Left lung (tissue), 10 donors: ENCODE measurements around the gene ETV6. TPM values are rescaled to one million over a fixed set of nuclear protein-coding genes. Genes with fewer than 3 reads are reported as not detected.
A peak's percentile ranks its signal among the peaks of the same experiment; 100 is the strongest.

Source experiments
- ATAC-seq: fragments of 200-7000 bp; cut with Tn5 transposase; one replicate; pipeline ENCODE4 v1.9.1; 2020; ENCODE audit warnings: moderate library complexity
- DNase-seq, 4 donors: peaks; one replicate each; pipeline ENCODE4 v3.0.0-alpha.2; 2013 to 2020
- H3K27ac ChIP-seq, 2 donors: fragments of 200-600 bp; sonication (generic) in 1 of 2; one replicate each; pipeline versions ENCODE4 v1.5.0 to v1.8.0; 2020 to 2021
- H3K27me3 ChIP-seq, 2 donors: fragments of 200-600 bp; sonication (generic) in 1 of 2; one replicate each; pipeline versions ENCODE4 v1.5.0 to v1.8.0; 2020 to 2021
- H3K36me3 ChIP-seq, 2 donors: fragments of 200-600 bp; sonication (generic) in 1 of 2; one replicate each; pipeline versions ENCODE4 v1.5.0 to v1.8.0; 2020 to 2021
- H3K4me1 ChIP-seq, 2 donors: fragments of 200-600 bp; one replicate each; pipeline ENCODE4 v1.8.0; 2021
- H3K4me3 ChIP-seq, 2 donors: fragments of 200-600 bp; sonication (generic) in 1 of 2; one replicate each; pipeline versions ENCODE4 v1.5.0 to v1.8.0; 2020 to 2021; ENCODE audit warnings: mild to moderate bottlenecking in 1 of 2
- H3K9me3 ChIP-seq, 2 donors: fragments of 200-600 bp; sonication (generic) in 1 of 2; one replicate each; pipeline versions ENCODE4 v1.5.0 to v1.8.0; 2020 to 2021
- CTCF ChIP-seq, 2 donors: fragments of 200-600 bp; sonication (generic) in 1 of 2; IDR thresholded peaks; one replicate each; pipeline versions ENCODE4 v1.5.0 to v1.8.0; 2021; ENCODE audit warnings: antibody characterized with exemption in 2 of 2
- intact Hi-C, 2 donors: fragments of 100-400 bp; cut with DNase I; formaldehyde crosslinking; loops; one replicate each; pipeline versions ENCODE4 v1.11.2 to v1.14.2; 2022
- polyA plus RNA-seq, 6 donors: library from polyadenylated mRNA; unstranded; fragments of 120-200 nt; gene quantifications; one replicate each; pipeline ENCODE4 v1.2.1, GENCODE V29; 2013; ENCODE audit not compliant: insufficient read length in 6 of 6
- total RNA-seq, 2 donors: library from RNA; stranded (reverse); fragmentation: NEBNext Ultra II Directional; extraction: Animal tissue kit (Norgen Biotek cat#: 25700); gene quantifications; one replicate each; pipeline ENCODE4 v1.2.1, GENCODE V29; 2021
- donor health status: DM: no; HTN: yes; CAD: no.
- donor health status: DM: no; HTN: no; CAD: no.

The ETV6 gene
- total and polyA plus RNA-seq, 8 donors = 16.0 to 44.7 (median 17.1) TPM

GRCh38 chr12:11868027-11868426 is 218.6 kb downstream of the ETV6 start:
- TF ChIP-seq CTCF (IDR thresholded peaks at IDR 0.05) = no peak
- no peak for ATAC-seq
- Histone ChIP-seq H3K36me3 (peaks cover 0 to 50% of the 10 kb centered on the region in 2 donors), H3K27me3 (no peaks in the 10 kb centered on the region), H3K4me3 (no peak overlapping the region), H3K9me3 (peaks cover 0 to 15% of the 10 kb centered on the region in 2 donors), H3K27ac (no peak overlapping the region), H3K4me1 (peaks cover 5 to 18% of the 10 kb centered on the region in 2 donors)
- no peak for DNase-seq
- intact Hi-C loops = no loop called here

- Histone ChIP-seq H3K4me3 (no peak overlapping the region), H3K9me3 (peaks cover 0 to 15% of the 10 kb centered on the region in 2 donors), H3K27ac (no peak overlapping the region), H3K27me3 (no peaks in the 10 kb centered on the region), H3K4me1 (peaks cover 0 to 4% of the 10 kb centered on the region in 2 donors), H3K36me3 (peaks cover 0 to 50% of the 10 kb centered on the region in 2 donors)
- no peak for DNase-seq
- intact Hi-C loops = no loop called here
- no peak for ATAC-seq
- TF ChIP-seq CTCF (IDR thresholded peaks at IDR 0.05) = no peak
Measured at GRCh38 chr12:11869406-11869805, 219.9 kb downstream of the ETV6 start.

- H3K4me1 ChIP-seq = peaks cover 0 to 1% of the 10 kb centered on the region in 2 donors
- H3K4me3 ChIP-seq = no peak overlapping the region
- DNase-seq = no peak
- intact Hi-C loops = no loop called here
- peaks cover 0 to 50% of the 10 kb centered on the region in 2 donors for H3K36me3 ChIP-seq
- no peak overlapping the region for H3K27ac ChIP-seq
- ATAC-seq = no peak
- H3K9me3 ChIP-seq = peaks cover 0 to 15% of the 10 kb centered on the region in 2 donors
- no peaks in the 10 kb centered on the region for H3K27me3 ChIP-seq
- no peak for TF ChIP-seq CTCF (IDR thresholded peaks at IDR 0.05)
Measured at GRCh38 chr12:11870041-11870451, 220.6 kb downstream of the ETV6 start.

GRCh38 chr12:11872055-11872454 is 222.6 kb downstream of the ETV6 start:
- no peak overlapping the region for H3K27ac ChIP-seq
- intact Hi-C loops = no loop called here
- no peak for ATAC-seq
- no peak for TF ChIP-seq CTCF (IDR thresholded peaks at IDR 0.05)
- no peaks in the 10 kb centered on the region for H3K27me3 ChIP-seq
- DNase-seq = no peak
- H3K4me3 ChIP-seq = no peak overlapping the region
- H3K9me3 ChIP-seq = no peaks in the 10 kb centered on the region
- H3K4me1 ChIP-seq = peaks cover 5 to 21% of the 10 kb centered on the region in 2 donors
- peaks cover 0 to 45% of the 10 kb centered on the region in 2 donors for H3K36me3 ChIP-seq

- Histone ChIP-seq H3K4me1 (peaks cover 12 to 55% of the 10 kb centered on the region in 2 donors), H3K9me3 (no peaks in the 10 kb centered on the region), H3K4me3 (no peak overlapping the region), H3K27ac (peak overlapping the region in 1 of 2 donors; percentile 3), H3K36me3 (peaks cover 0 to 22% of the 10 kb centered on the region in 2 donors), H3K27me3 (no peaks in the 10 kb centered on the region)
- TF ChIP-seq CTCF (IDR thresholded peaks at IDR 0.05) = no peak
- no peak for DNase-seq
- ATAC-seq = peak; percentile 52
- intact Hi-C loops = no loop called here
Measured at GRCh38 chr12:11875414-11875935, 226.0 kb downstream of the ETV6 start.
